ENCODE measurements around the gene ADM2. TPM values are rescaled to one million over a fixed set of nuclear protein-coding genes. Genes with fewer than 3 reads are reported as not detected.
"Not testable (repeated sequence)": the region's sequence is repeated elsewhere in the genome, so short reads cannot be mapped to it uniquely, and the experiment has no call there.

Gene ADM2, protein sequence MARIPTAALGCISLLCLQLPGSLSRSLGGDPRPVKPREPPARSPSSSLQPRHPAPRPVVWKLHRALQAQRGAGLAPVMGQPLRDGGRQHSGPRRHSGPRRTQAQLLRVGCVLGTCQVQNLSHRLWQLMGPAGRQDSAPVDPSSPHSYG
- total RNA-seq (2021; fragmentation: NEBNext Ultra II Directional; extraction: Animal tissue kit (Norgen Biotek cat#: 25700)) = 1 to 10 TPM in 5 of 6 experiments, under 1 TPM in 1; 0.91 to 3.4 (median 1.2) TPM
- long read RNA-seq, partial matches to known transcripts = 0 of 2 reads
- long read RNA-seq, other reads (novel, unspliced or antisense) = 2 of 2 reads

DNA sequence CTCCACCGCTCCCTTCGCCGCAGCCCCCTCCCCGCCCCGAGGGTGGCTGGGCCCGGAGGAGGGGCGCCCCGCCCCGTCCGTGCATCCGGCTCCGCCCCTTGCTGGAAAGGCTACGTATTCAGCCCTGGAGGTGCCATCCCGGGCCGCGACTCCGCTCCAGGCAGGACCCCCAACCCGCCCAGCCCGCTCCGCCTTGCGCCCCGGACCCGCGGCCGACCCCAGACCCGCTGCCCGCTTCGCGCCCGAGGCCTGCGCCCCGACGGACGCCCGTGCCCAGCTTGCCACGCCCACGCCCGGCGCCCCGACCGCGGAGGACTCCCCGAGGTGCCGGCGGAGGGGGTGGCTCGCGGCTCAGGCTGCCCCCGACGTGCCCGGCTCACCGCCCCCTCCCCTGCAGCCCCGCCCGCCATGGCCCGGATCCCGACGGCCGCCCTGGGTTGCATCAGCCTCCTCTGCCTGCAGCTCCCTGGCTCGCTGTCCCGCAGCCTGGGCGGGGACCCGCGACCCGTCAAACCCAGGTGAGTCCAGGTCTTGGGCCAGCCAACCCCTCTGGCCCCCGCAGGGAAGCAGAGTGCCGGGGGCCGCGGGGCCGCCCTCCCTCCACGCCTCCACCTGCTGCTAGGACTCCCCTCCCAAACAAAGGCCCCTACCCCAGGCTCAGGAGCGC is at the start of gene ADM2:
ADM2 (plus strand) TSS at position 104 of the 667 bp plus-strand sequence; CDS start at position 409, 305 bp downstream.
- Mint-ChIP-seq H3K9me3 (no peaks in the 10 kb centered on the region), H3K4me1 (ENCODE audit: low read depth) (peaks cover 15% of the 10 kb centered on the region)
- TF ChIP-seq, protein P1, sequence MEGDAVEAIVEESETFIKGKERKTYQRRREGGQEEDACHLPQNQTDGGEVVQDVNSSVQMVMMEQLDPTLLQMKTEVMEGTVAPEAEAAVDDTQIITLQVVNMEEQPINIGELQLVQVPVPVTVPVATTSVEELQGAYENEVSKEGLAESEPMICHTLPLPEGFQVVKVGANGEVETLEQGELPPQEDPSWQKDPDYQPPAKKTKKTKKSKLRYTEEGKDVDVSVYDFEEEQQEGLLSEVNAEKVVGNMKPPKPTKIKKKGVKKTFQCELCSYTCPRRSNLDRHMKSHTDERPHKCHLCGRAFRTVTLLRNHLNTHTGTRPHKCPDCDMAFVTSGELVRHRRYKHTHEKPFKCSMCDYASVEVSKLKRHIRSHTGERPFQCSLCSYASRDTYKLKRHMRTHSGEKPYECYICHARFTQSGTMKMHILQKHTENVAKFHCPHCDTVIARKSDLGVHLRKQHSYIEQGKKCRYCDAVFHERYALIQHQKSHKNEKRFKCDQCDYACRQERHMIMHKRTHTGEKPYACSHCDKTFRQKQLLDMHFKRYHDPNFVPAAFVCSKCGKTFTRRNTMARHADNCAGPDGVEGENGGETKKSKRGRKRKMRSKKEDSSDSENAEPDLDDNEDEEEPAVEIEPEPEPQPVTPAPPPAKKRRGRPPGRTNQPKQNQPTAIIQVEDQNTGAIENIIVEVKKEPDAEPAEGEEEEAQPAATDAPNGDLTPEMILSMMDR (IDR thresholded peaks at IDR 0.05) = no peak

DNA sequence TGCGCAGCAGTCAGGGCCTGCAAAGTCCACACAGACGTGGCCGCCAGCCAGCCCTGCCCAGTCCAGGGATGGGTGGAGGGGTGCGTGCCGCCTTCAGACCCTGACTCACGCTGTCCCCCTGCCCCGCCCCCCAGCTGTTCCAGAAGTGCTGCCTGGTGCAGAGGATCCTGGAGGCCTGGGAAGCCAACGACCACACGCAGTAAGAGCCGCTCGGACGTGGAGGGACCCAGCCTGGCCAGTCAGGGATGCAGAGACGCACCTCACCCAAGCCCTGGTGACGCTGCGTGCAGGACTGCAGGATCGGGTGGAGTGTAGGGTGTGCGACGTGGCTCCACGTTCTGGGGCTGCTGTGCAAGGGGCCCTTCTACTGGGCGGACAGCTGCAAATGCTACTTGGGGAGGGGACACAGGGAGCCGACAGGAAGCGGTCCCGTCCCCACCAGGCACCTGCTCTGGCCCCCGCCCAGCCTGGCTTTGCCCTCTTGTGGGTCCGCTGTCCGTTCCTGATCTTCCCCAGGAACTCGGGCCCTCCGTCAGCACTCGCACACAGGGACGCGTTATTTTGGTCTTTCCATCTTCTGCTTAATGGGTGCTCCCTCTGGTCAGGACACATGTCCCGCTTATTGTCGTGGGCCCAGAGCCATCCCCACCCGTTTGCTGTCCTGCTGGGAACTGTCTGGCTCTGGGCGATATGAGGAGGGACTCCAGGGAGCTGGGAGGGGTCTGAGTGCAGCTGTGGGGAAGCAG is 49.0 kb upstream of the ADM2 start:
- DNase-seq = no peak
- H3K27me3 Mint-ChIP-seq (ENCODE audit: insufficient read depth) = no peaks in the 10 kb centered on the region; the same call in 1 of the 2 replicates
- H3K27ac Mint-ChIP-seq = no peak overlapping the region
- peaks cover 5% of the 10 kb centered on the region; the same call in 1 of the 2 replicates for H3K36me3 Mint-ChIP-seq (ENCODE audit: low read depth)
- TF ChIP-seq, protein P1 (IDR thresholded peaks at IDR 0.05) = no peak
- no peaks in the 10 kb centered on the region for H3K4me1 Mint-ChIP-seq (ENCODE audit: low read depth)
- H3K4me3 Mint-ChIP-seq = no peak overlapping the region
- H3K9me3 Mint-ChIP-seq = no peaks in the 10 kb centered on the region

More for the DNA sequence above, at the start of gene ADM2:
- no peak within 1 kb of the TSS; the same call in 1 of the 2 replicates for H3K4me3 Mint-ChIP-seq
- DNase-seq = no peak
- no peak within 1 kb of the TSS for H3K27ac Mint-ChIP-seq
- no peaks in the 10 kb centered on the region for H3K36me3 Mint-ChIP-seq (ENCODE audit: low read depth)
- peaks cover 8% of the 10 kb centered on the region for H3K27me3 Mint-ChIP-seq (ENCODE audit: insufficient read depth)

DNA sequence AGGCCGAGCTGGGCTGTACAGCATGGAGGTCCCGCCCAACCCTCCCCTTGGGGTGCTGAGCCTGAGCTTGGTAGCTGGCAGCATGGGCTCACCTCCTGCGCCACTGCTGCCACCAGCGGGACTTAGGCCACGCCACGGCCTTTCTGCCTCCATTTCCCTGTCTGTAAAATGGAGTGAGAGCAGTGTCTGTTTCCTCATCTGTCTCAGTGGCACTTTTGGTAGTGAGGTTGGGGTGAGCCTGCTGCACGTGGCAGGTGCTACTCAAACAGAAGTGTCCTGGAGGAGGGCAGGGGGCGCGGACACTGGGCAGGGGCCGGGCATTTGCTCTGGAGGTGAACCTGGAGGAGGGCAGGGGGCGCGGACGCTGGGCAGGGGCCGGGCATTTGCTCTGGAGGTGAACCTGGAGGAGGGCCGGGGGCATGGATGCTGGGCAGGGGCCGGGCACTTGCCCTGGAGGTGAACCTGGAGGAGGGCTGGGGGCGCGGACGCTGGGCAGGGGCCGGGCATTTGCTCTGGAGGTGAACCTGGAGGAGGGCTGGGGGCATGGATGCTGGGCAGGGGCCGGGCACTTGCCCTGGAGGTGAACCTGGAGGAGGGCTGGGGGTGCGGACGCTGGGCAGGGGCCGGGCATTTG is 48.3 kb upstream of the ADM2 start:
- H3K27me3 Mint-ChIP-seq (ENCODE audit: insufficient read depth); H3K27ac Mint-ChIP-seq; H3K4me3 Mint-ChIP-seq; DNase-seq; H3K4me1 Mint-ChIP-seq (ENCODE audit: low read depth); H3K36me3 Mint-ChIP-seq (ENCODE audit: low read depth); H3K9me3 Mint-ChIP-seq: not testable (repeated sequence)

DNA sequence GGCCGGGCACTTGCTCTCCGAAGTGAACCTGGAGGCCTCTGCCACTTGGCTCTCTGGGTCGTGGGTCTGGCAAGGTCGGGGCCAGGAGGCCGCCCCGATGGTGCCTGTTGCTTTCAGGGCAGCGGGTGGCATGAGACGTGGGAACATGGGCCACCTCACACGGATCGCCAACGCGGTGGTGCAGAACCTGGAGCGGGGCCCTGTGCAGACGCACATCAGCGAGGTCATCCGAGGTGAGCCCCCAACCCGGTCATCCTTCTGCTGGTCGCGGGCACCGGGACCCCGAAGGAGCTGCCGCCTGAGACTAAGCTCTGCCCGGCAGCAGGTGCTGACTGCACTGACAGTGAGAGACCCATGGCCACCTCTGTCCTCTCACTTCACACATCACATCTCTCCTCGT is 46.5 kb upstream of the ADM2 start:
- Mint-ChIP-seq H3K36me3 (ENCODE audit: low read depth) (no peaks in the 10 kb centered on the region; the same call in 1 of the 2 replicates), H3K4me1 (ENCODE audit: low read depth) (no peaks in the 10 kb centered on the region), H3K4me3 (no peak overlapping the region), H3K9me3 (no peaks in the 10 kb centered on the region), H3K27ac (no peak overlapping the region), H3K27me3 (ENCODE audit: insufficient read depth) (peaks cover 3% of the 10 kb centered on the region; the same call in 1 of the 2 replicates)
- TF ChIP-seq, protein P1 (IDR thresholded peaks at IDR 0.05) = no peak
- DNase-seq = no peak

DNA sequence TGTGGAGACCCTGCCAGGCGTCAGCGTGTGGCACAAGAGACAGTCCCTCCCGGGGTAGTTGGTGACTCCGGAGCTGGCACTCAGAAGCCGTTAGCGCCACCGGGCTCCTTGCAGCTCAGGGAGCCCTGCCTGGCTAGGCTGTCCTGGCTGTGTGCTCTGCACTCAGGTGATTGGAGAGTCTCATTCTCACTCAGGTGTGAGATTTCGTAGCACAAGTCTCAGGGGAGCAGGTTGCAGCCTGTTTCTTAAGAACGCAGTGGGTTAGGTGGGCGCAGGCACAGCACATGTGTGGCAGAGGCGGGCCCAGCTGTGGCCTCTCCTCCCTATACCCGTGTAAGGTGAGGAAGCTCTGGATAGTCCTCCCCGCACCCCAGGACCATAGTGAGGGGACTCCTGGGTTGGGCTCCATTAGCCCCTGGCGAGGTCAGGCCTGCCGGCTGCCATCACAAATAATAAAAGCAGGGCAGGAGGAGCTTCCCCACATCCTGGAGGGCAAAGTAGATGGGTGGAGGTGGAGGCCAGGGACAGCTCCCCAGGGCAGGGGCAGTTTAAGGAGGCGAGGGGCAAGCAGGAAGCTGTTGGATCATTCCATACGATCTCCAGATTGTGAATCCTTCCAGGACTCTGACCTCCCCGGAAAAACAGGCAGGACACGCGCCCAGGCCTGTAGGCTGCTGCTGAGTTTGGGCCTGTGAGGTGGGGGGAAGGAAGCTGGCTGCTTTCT is 45.9 kb upstream of the ADM2 start:
- no peak overlapping the region for H3K27ac Mint-ChIP-seq
- TF ChIP-seq, protein P1 (IDR thresholded peaks at IDR 0.05) = no peak
- peaks cover 3% of the 10 kb centered on the region; the same call in 1 of the 2 replicates for H3K27me3 Mint-ChIP-seq (ENCODE audit: insufficient read depth)
- no peak overlapping the region for H3K4me3 Mint-ChIP-seq
- no peak for DNase-seq
- H3K4me1 Mint-ChIP-seq (ENCODE audit: low read depth) = no peaks in the 10 kb centered on the region
- no peaks in the 10 kb centered on the region; the same call in 1 of the 2 replicates for H3K36me3 Mint-ChIP-seq (ENCODE audit: low read depth)
- no peaks in the 10 kb centered on the region for H3K9me3 Mint-ChIP-seq
